WTC11 (cell line): ENCODE measurements around the gene TBCE. TPM values are rescaled to one million over a fixed set of nuclear protein-coding genes. Genes with fewer than 3 reads are reported as not detected.

Experiments used
- ATAC-seq: fragments of 200-7000 bp; cut with Tn5 transposase; 2 replicates; pipeline ENCODE4 v1.10.0; 2021; ENCODE audit warnings: mild to moderate bottlenecking, moderate library complexity
- CTCF ChIA-PET: fragments of 300-600 bp; sonication (Branson Sonifier 250); formaldehyde crosslinking; loops from one replicate; lab custom pipeline; 2021; ENCODE audit warnings: antibody characterized with exemption; lab: Charles Lee
- POLR2A ChIA-PET: fragments of 350-600 bp; sonication (Branson Sonifier 250); formaldehyde crosslinking; loops from one replicate; lab custom pipeline; 2021; ENCODE audit warnings: antibody characterized with exemption; lab: Charles Lee
- DNase-seq: peaks from one replicate; pipeline ENCODE4 v3.0.0; 2021; ENCODE audit warnings: low spot score
- H3K27ac Mint-ChIP-seq: 2 replicates; pipeline ENCODE4 v1.8.0; 2021; ENCODE audit warnings: mixed read lengths
- H3K27me3 Mint-ChIP-seq: 2 replicates; pipeline ENCODE4 v1.8.0; 2021; ENCODE audit warnings: low read depth, mild to moderate bottlenecking, moderate library complexity, mixed read lengths
- H3K36me3 Mint-ChIP-seq: 2 replicates; pipeline ENCODE4 v1.8.0; 2021; ENCODE audit warnings: mixed read lengths
- H3K4me1 Mint-ChIP-seq: 2 replicates; pipeline ENCODE4 v1.8.0; 2022; ENCODE audit warnings: mixed read lengths
- H3K4me3 Mint-ChIP-seq: 2 replicates; pipeline ENCODE4 v1.8.0; 2021; ENCODE audit warnings: mild to moderate bottlenecking, moderate library complexity, mixed read lengths
- H3K9me3 Mint-ChIP-seq: 2 replicates; pipeline ENCODE4 v1.8.0; 2021; ENCODE audit warnings: mixed read lengths
- AR ChIP-seq: fragments of 250-450 bp; sonication (Bioruptor Pico); IDR thresholded peaks from 2 replicates; pipeline ENCODE4 v1.9.0; 2021; ENCODE audit warnings: mild to moderate bottlenecking
- CDX4 ChIP-seq: fragments of 250-450 bp; sonication (Bioruptor Pico); IDR thresholded peaks from 2 replicates; pipeline ENCODE4 v1.9.0; 2021; ENCODE audit warnings: moderate library complexity, mild to moderate bottlenecking, inconsistent platforms, borderline replicate concordance
- CREB1 ChIP-seq: sonication (generic); formaldehyde crosslinking; IDR thresholded peaks from 2 replicates; pipeline ENCODE4 v1.8.0; 2023; ENCODE audit warnings: mild to moderate bottlenecking, missing genetic modification reagents
- CREM ChIP-seq: sonication (generic); formaldehyde crosslinking; IDR thresholded peaks from 2 replicates; pipeline ENCODE4 v1.8.1; 2022; ENCODE audit warnings: mild to moderate bottlenecking, missing genetic modification reagents, moderate library complexity
- EMX1 ChIP-seq: fragments of 250-450 bp; sonication (Bioruptor Pico); IDR thresholded peaks from 2 replicates; pipeline ENCODE4 v1.8.0; 2021; ENCODE audit warnings: mild to moderate bottlenecking
- ESRRA ChIP-seq: sonication (generic); formaldehyde crosslinking; IDR thresholded peaks from 2 replicates; pipeline ENCODE4 v1.8.1; 2022; ENCODE audit warnings: mild to moderate bottlenecking, missing genetic modification reagents, borderline replicate concordance
- GRHL2 ChIP-seq: fragments of 250-450 bp; sonication (Bioruptor Pico); IDR thresholded peaks from 2 replicates; pipeline ENCODE4 v1.8.0; 2022; ENCODE audit warnings: mild to moderate bottlenecking, moderate library complexity; ENCODE audit not compliant: insufficient replicate concordance, severe bottlenecking
- HMGA2 ChIP-seq: fragments of 250-450 bp; sonication (Bioruptor Pico); IDR thresholded peaks from 2 replicates; pipeline ENCODE4 v1.4.0; 2021; ENCODE audit warnings: mild to moderate bottlenecking, moderate library complexity
- IRF1 ChIP-seq: sonication (generic); formaldehyde crosslinking; IDR thresholded peaks from 2 replicates; pipeline ENCODE4 v1.8.0; 2023; ENCODE audit warnings: missing genetic modification reagents
- JAZF1 ChIP-seq: fragments of 250-450 bp; sonication (Bioruptor Pico); IDR thresholded peaks from 2 replicates; pipeline ENCODE4 v1.9.0; 2021; ENCODE audit warnings: moderate library complexity, mild to moderate bottlenecking, inconsistent platforms
- MAX ChIP-seq: sonication (generic); formaldehyde crosslinking; IDR thresholded peaks from 2 replicates; pipeline ENCODE4 v1.8.0; 2022; ENCODE audit warnings: mild to moderate bottlenecking, missing genetic modification reagents
- MLX ChIP-seq: sonication (generic); formaldehyde crosslinking; IDR thresholded peaks from 2 replicates; pipeline ENCODE4 v1.8.1; 2023; ENCODE audit warnings: mild to moderate bottlenecking, missing genetic modification reagents, moderate library complexity
- NFE2L1 ChIP-seq: sonication (generic); formaldehyde crosslinking; IDR thresholded peaks from 2 replicates; pipeline ENCODE4 v1.8.1; 2023; ENCODE audit warnings: missing genetic modification reagents
- NFYB ChIP-seq: sonication (generic); formaldehyde crosslinking; conservative IDR thresholded peaks from 2 replicates; pipeline ENCODE4 v1.8.0; 2022; ENCODE audit warnings: low read depth, missing genetic modification reagents
- NR1H2 ChIP-seq: sonication (generic); formaldehyde crosslinking; IDR thresholded peaks from 2 replicates; pipeline ENCODE4 v1.9.0; 2021; ENCODE audit warnings: mild to moderate bottlenecking, moderate library complexity, missing genetic modification reagents
- NR2C2 ChIP-seq: sonication (generic); formaldehyde crosslinking; IDR thresholded peaks from 2 replicates; pipeline ENCODE4 v1.8.0; 2022; ENCODE audit warnings: mild to moderate bottlenecking, missing genetic modification reagents
- OVOL2 ChIP-seq: fragments of 250-450 bp; sonication (Bioruptor Pico); IDR thresholded peaks from 2 replicates; pipeline ENCODE4 v1.9.0; 2021; ENCODE audit warnings: mild to moderate bottlenecking, borderline replicate concordance
- RORB ChIP-seq: fragments of 250-450 bp; sonication (Bioruptor Pico); IDR thresholded peaks from 2 replicates; pipeline ENCODE4 v1.9.0; 2021; ENCODE audit warnings: mild to moderate bottlenecking
- SMAD3 ChIP-seq: sonication (generic); formaldehyde crosslinking; IDR thresholded peaks from 2 replicates; pipeline ENCODE4 v1.8.0; 2022; ENCODE audit warnings: missing genetic modification reagents, mild to moderate bottlenecking, borderline replicate concordance
- SMAD4 ChIP-seq: sonication (generic); formaldehyde crosslinking; IDR thresholded peaks from 2 replicates; pipeline ENCODE4 v1.8.0; 2022; ENCODE audit warnings: mild to moderate bottlenecking, missing genetic modification reagents
- SP1 ChIP-seq: sonication (generic); formaldehyde crosslinking; conservative IDR thresholded peaks from 2 replicates; pipeline ENCODE4 v1.8.1; 2022; ENCODE audit warnings: missing genetic modification reagents
- ZBTB21 ChIP-seq: sonication (generic); formaldehyde crosslinking; IDR thresholded peaks from 2 replicates; pipeline ENCODE4 v1.8.1; 2023; ENCODE audit warnings: mild to moderate bottlenecking, missing genetic modification reagents, borderline replicate concordance
- ZNF396 ChIP-seq: fragments of 250-450 bp; sonication (Bioruptor Pico); IDR thresholded peaks from 2 replicates; pipeline ENCODE4 v1.8.0; 2021; ENCODE audit warnings: mild to moderate bottlenecking, moderate library complexity, borderline replicate concordance
- total RNA-seq: library from RNA; stranded (reverse); gene quantifications from 3 replicates; pipeline ENCODE4 v1.2.3, GENCODE V29; 2021

The TBCE gene
- total RNA-seq, 1 experiment from 2014 or later, result 34.8 TPM

GRCh38 chr1:235429143-235429542 is 61.9 kb downstream of the TBCE start:
- Mint-ChIP-seq H3K9me3 (no peaks in the 10 kb centered on the region), H3K27me3 (no peaks in the 10 kb centered on the region), H3K4me1 (no peaks in the 10 kb centered on the region), H3K4me3 (no peak overlapping the region), H3K36me3 (peaks cover 4% of the 10 kb centered on the region), H3K27ac (no peak overlapping the region)
- POLR2A ChIA-PET, result interaction anchor here (0.6 kb wide), 1 partner anchor 121 kb away, joined by 4 read pairs; no protein-coding TSS in a partner anchor
- no peak for TF ChIP-seq CREB1 (CRISPR knock-in tag)
- TF ChIP-seq NR1H2 (CRISPR knock-in tag), result no peak
- TF ChIP-seq ESRRA, result no peak
- TF ChIP-seq ZBTB21, result no peak
- no peak for TF ChIP-seq SMAD3 (CRISPR knock-in tag)
- no peak for TF ChIP-seq CDX4 (CRISPR knock-in tag)
- TF ChIP-seq MAX (CRISPR knock-in tag), result no peak
- no peak for TF ChIP-seq GRHL2 (CRISPR knock-in tag)
- no peak for TF ChIP-seq CREM (CRISPR knock-in tag)
- CTCF ChIA-PET, result no interaction called here
- ATAC-seq (no peak), DNase-seq (no peak)

GRCh38 chr1:235430991-235431390 is 63.8 kb downstream of the TBCE start:
- H3K9me3 Mint-ChIP-seq, result no peaks in the 10 kb centered on the region
- ChIA-PET CTCF (interaction anchor here (1.0 to 1.3 kb wide), 2 partner anchors 14 to 178 kb away, joined by 3 read pairs; no protein-coding TSS in a partner anchor), POLR2A (interaction anchor here (0.6 kb wide), 1 partner anchor 189 kb away, joined by 3 read pairs; no protein-coding TSS in a partner anchor)
- H3K4me1 Mint-ChIP-seq, result no peaks in the 10 kb centered on the region
- ATAC-seq (no peak), DNase-seq (no peak)
- H3K27ac Mint-ChIP-seq, result no peak overlapping the region
- no peak overlapping the region for H3K4me3 Mint-ChIP-seq
- no peak for TF ChIP-seq MAX (CRISPR knock-in tag)
- no peak for TF ChIP-seq IRF1 (CRISPR knock-in tag)
- TF ChIP-seq NFE2L1, result no peak
- TF ChIP-seq NFYB (CRISPR knock-in tag), result no peak
- TF ChIP-seq OVOL2 (CRISPR knock-in tag), result no peak
- no peak for TF ChIP-seq AR (CRISPR knock-in tag)
- no peak for TF ChIP-seq HMGA2 (CRISPR knock-in tag)
- TF ChIP-seq ZNF396 (CRISPR knock-in tag), result no peak
- no peak for TF ChIP-seq SP1 (CRISPR knock-in tag)
- TF ChIP-seq SMAD4 (CRISPR knock-in tag), result no peak
- TF ChIP-seq RORB (CRISPR knock-in tag), result no peak
- peaks cover 12% of the 10 kb centered on the region for H3K36me3 Mint-ChIP-seq
- no peaks in the 10 kb centered on the region for H3K27me3 Mint-ChIP-seq

- ChIA-PET POLR2A (no interaction called here), CTCF (interaction anchor here (0.7 to 1.0 kb wide), 4 partner anchors 12 to 538 kb away, joined by 3 to 5 read pairs (median 4); partner anchors contain the start of gene B3GALNT2)
- Mint-ChIP-seq H3K36me3 (peaks cover 35% of the 10 kb centered on the region), H3K27ac (peak overlapping the region; percentile 92; the same call in 1 of the 2 replicates), H3K4me1 (no peaks in the 10 kb centered on the region), H3K27me3 (no peaks in the 10 kb centered on the region), H3K4me3 (no peak overlapping the region), H3K9me3 (no peaks in the 10 kb centered on the region)
- ATAC-seq (peak; percentile 64; the same call in 1 of the 2 replicates), DNase-seq (peak; percentile 28)
- no peak for TF ChIP-seq MLX (CRISPR knock-in tag)
- no peak for TF ChIP-seq OVOL2 (CRISPR knock-in tag)
- TF ChIP-seq JAZF1, result no peak
- TF ChIP-seq ZBTB21, result no peak
- TF ChIP-seq MAX (CRISPR knock-in tag), result no peak
- no peak for TF ChIP-seq NFE2L1
- no peak for TF ChIP-seq NR2C2 (CRISPR knock-in tag)
- TF ChIP-seq EMX1, result no peak
Observed at GRCh38 chr1:235434001-235434400, 66.8 kb downstream of the TBCE start.
